ENCODE results near the gene KIR3DL2.

DNA sequence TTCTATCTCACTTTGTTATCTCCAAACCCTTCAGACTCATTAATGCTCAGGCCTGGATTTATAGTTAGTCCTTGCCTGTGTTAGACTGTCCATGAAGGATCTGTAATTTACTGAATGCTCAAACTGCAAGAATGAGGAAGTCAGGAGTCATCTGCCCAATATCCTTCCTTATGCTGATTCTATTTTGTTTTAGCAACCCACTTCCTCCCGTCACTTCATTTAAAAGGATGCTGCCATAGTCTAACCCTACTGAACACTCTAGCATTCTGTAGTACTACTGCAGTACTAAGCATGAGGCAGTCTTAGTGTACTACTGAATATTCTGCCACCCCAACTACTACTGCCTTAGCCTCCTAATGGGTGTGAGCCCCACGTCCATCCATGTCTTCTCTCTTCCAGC lies 25.3 kb downstream of the KIR3DL2 start:
- TF ChIP-seq POLR2A (IDR thresholded peaks at IDR 0.05) (no peak), CTCF (IDR thresholded peaks at IDR 0.05) (no peak)

Measured in heart left ventricle (tissue), 13 donors.